ENCODE results near the gene DENND2D.

DENND2D gene, protein sequence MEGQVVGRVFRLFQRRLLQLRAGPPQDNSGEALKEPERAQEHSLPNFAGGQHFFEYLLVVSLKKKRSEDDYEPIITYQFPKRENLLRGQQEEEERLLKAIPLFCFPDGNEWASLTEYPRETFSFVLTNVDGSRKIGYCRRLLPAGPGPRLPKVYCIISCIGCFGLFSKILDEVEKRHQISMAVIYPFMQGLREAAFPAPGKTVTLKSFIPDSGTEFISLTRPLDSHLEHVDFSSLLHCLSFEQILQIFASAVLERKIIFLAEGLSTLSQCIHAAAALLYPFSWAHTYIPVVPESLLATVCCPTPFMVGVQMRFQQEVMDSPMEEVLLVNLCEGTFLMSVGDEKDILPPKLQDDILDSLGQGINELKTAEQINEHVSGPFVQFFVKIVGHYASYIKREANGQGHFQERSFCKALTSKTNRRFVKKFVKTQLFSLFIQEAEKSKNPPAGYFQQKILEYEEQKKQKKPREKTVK

DNA sequence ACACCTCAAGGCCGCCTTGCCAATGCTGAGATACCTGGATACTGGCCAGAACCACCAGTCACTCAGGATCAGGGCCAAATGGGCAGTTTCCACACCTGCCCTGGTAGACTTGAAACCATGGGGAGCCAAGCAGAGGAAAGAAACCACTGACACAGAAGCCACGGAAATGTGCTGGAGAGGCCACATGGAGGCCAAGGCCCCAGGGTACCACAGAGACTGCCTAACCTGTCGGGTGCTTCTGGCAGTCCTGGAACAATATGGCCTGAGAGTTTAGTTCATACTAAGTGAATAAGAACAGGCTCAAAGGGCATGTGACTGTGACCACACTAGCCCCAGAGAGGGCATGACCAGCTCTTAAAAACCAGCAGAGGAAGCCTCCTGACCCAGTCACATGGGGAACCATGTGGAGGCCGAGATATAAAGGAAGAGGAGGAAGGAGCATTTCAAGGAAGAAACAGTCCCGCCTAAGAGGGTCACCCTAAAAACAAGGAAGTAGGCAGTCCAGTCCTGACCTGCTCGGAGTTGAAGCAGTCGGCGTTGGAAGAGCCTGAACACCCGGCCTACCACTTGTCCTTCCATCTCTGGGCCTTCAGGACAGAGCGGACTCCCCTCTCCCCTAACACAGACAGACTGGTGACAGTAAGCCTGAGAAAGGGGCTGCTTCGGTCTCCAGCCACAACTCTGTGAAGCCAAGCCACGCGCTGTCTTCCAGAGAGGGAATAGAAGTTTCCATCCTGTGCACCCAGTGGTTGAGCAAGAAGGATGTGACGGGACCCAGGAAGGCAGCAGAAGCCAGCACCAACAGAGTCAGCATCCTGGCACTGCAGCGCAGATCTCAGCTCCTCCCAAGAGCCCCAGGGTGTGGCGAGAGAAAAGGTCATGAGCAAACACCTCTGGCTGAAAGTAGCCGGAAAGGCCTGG is at the start of gene DENND2D:
DENND2D (minus strand) TSS at position 766 of the 921 bp plus-strand sequence; CDS start at position 579, 187 bp downstream.
- DNase-seq (ENCODE audit: low spot score): no peak

DNA sequence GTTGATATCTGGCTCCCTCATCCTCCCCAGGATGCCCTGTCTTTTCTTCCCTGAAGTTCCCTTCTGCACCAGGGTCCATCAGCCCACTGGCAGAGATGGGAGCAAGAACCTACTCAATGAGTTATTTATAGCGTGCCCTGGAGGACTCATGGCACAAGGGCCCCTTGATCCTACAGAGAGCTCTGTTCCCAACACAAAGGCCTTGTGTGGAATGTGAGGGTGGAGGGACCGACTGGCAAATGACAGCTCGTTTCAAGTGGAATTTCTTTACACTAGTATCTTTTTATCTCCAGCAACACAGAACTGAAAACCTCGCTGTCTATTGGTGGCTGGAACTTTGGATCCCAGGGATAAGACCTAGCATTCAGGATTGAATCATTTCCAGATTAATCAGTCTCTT is 49.5 kb upstream of the DENND2D start:
- DNase-seq (ENCODE audit: low spot score): no peak

DNA sequence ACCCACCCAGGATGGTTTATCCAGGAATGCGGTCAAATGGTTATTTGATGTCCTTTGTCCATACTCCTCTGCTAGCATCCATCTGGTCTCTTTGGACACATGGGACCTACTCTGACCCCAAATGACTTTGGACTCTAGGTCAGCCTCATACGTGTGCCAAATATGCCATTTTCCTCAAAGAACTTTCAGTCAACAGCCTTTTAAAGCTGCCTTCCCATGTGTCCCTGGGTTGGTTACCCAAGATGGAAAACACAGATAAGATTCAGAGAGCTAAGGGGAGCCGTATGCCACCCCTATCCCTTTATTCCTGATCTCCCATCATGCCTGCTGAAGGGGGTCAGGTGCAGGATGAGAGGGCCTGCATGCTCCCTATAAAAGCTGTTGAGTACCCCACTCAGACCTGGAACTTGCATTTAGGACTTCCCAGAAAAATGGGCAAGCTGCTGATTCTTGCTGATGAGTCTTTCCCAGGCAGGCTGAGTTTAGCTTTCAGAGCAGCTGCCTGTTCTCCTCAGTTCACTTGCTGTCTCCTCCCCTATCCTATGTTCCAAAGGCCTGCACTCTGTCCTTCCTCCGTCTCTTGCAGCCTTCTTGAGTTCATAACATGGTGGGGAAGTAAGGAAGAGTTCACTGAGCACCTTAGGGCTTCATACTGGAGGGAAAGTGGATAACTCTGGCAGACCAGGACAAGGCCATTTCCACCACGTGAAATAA is 46.8 kb upstream of the DENND2D start:
- DNase-seq (ENCODE audit: low spot score): no peak

DNA sequence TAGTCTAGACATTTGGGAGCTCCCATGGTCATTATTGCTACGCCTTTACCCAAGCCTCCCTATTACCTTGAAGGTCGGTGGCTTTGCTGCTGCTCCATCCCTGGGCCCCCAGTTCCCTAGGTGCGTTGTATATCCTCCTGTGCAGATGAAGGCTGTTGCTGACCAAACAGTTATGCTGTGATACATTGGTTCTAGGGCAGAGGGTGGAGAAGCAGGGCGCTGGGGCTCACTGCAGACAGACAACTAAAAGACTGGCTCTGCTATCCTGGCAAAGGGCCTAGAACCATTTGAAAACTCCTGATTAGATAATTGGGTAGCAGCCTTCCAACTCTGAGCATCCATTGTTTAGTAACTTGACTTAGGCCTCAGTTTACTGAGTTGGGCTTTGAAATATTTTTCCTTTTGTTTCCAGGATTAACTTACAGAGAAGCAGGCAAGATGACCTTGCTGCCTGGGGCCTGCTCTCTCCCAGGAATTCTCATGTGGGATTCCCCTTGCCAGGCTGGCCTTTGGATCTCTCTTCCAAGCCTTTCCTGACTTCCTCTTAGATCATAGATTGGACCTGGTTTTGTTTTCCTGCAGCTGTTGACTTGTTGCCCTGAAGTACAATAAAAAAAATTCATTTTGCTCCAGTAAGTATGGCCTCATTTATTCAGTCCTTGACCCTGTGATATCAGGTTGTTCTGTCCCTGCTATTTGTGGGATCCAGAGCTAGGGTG is 42.5 kb upstream of the DENND2D start:
- DNase-seq (ENCODE audit: low spot score): no peak

DNA sequence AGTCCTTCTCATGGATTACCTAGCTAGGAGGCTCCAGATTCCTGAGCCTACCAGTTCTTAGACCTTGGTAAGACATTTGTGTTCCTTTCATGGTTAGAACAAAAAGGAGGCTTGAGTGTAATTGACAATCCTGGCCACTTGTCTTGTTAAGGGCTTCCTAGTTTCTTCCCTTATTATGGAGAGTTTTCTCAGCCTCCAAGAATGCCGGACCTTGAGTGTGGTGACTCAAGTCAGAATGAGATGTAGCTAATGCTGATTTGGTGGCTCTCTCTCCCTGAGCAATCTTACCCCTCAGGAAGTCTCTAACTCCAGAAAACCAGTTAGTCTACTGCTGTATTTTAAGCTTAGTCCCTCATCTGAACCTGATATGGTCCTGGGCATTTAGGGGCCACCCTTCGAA is 41.4 kb upstream of the DENND2D start:
- DNase-seq (ENCODE audit: low spot score): no peak

DNA sequence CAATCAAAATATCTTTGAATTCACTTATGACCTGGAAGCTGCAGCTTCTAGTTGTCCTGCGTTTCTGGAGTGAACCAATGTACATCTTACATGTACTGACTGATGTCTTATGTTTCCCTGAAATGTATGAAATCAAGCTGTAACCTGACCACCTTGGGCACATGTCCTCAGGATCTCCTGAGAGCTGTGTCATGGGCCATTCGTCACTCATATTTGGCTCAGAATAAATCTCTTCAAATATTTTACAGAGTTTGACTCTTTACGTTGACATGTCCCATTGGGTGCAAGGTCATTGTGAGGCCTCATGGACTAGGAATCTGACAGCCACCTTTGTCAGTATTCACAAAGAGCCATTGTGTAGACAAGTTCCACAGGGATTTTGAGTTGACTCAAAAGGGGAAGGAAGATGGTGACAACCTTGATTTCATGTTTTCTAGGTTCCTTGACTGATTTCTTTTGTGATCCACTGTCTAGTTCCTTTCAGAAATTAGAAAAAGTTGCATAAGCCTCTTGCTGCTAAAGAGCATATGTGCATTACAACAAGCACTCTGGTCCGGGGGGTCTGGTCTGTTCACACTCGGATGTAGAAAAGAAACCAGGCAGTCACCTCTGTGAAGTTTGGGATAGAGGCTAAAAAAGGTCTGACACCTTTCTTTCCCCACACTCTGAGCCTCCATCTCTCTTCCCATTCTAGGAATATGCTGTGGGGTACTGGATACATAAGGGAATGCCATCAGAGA is 37.8 kb upstream of the DENND2D start:
- no peak for DNase-seq (ENCODE audit: low spot score)

DNA sequence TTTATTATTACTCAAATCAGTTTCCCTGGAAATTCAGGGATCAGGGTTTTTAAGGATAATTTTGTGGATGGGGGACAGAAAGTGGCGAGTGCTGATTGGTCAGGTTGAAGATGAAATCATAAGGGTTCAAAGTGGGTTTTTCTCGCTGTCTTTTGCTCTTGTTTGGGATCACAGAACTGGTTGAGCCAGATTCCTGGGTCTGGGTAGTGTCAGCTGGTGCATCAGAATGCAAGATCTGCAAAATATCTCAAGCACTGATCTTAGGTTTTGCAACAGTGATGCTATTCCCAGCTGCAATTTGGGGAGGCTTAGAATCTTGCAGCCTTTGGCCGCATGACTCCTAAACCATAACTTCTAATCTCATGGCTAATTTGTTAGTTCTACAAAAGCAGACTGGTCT is 36.4 kb upstream of the DENND2D start:
- no peak for DNase-seq (ENCODE audit: low spot score)

DNA sequence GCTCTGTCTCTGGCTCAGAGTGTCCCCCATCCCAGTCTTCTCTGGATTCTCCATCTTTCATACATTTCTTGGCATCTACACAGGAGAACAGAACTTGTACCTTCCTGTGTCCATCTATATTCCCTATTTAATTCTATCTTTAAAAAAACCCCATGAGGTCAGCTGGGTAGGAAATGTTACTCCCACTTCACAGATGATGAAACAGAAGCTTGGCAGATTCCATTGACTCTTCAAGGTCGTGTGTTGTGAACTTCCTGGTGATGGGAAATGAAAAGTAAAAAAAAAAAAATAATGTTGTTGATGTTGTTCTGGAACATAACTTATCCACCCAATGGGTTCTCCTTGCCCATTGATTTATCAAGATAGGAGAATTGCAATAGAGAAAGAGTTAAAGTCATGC is 35.9 kb upstream of the DENND2D start:
- no peak for DNase-seq (ENCODE audit: low spot score)

DNA sequence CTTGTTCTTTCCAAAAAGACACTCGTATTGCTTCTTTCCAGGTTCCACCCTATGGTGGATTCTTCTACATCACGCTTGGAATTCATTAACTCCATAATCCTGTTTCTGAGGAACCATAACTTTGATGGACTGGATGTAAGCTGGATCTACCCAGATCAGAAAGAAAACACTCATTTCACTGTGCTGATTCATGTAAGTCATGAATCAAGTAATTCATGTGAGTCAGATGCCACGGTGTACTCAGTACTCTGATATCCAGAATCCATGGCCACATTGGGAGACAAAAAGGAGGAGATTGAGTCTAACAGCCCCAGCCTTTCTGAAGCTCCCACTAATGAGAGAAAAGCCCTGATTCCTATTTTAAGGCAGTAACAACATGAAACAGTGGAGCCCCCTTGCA is 34.4 kb upstream of the DENND2D start:
- DNase-seq (ENCODE audit: low spot score): no peak

DNA sequence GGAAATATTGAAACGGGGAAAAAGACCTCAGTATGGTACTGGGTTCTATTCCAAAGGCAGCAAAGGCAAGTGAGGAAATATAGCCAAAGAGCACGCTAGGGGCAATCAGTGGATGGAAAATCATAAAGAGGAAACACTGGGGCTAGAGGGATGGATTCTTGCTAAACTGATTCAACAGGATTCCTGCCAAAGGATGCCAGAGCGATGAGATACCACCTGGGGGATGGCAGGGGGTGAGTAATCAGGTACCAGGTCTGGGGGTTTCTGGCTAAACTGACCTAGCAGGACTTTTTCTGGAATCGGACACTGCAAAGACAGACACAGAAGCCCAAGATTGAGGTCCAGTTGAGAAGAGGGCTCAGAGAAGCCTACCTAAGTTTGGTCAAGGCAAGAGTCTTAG is 33.8 kb upstream of the DENND2D start:
- DNase-seq (ENCODE audit: low spot score): no peak

DNA sequence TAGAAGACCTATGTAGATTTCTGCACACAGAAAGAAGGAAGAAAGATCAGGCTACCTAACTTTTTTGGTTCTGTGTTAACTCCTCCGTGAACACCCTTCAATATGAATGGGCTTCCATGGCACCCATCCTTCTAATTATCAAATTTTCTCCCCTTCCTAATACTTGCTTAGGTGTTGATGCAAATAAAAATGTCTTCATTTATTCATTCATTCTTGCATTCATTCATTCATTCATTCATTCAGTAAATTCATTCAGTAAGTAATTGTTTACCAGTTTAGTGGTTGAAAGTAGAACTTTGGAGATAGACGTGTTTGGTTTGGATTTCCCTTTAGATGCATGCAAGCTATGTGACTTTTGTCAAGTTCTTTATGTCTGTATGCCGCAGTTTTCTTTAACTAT is 31.7 kb upstream of the DENND2D start:
- no peak for DNase-seq (ENCODE audit: low spot score)

DNA sequence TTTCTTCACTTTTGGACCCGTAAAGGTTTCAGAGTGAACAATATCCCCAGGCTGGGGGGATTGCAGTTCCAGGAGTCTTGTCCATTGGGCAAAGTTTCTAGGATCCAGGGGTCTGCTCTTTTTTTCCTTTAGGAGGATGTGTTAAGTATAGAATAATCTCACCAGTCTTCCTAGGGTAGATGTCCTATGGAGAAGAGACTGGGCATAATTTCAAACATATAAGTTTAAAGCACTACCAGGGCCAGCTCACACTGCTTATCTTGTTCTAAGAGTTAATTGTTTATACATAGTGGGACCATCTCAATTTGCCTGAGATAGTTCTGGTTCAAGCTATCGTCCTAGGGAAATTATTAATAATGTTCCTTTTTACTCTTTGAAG is 28.3 kb upstream of the DENND2D start:
- DNase-seq (ENCODE audit: low spot score): no peak

DNA sequence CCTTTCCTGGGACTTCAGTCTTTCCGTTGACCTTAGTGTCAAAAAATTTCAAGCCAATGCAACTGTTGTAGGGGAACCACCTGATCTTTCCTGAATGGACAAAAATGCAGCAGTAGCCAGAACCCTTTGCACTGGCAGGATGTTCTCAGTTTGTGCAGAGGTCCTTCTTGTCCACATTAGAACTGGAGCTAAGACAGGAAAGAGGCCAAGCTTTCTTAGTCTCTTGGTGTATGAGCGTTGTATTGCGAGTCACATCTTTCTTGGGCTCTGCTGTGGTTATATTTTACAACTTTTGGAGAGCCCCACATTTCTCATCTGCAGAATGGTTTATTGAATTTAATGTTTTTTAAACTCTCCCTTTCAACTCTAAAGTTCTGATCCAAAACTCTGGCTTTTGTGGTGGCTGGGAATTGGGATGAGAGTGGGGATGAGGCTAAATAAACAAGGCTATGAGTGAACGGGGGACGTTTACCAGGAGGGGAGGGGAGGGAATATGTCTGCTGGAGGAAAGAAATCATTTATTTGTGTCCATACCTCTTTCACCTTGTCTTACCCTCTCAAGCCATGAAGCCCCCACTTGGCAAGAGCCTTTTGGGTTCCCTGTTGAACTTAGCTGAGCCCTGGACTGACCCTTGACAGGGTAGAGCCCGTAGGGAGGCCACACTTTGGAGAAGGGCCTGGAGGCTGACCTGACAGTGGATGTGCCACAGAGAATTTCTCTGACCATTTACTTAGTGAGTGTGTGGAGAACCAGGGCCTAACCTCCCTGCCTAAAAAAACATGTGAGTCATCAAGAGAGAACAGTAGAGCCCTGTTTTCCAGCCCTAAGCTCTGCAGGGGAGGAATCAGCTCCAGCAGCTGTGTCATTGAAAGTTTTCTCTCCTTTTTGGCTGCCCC is 27.7 kb upstream of the DENND2D start:
- DNase-seq (ENCODE audit: low spot score): no peak

DNA sequence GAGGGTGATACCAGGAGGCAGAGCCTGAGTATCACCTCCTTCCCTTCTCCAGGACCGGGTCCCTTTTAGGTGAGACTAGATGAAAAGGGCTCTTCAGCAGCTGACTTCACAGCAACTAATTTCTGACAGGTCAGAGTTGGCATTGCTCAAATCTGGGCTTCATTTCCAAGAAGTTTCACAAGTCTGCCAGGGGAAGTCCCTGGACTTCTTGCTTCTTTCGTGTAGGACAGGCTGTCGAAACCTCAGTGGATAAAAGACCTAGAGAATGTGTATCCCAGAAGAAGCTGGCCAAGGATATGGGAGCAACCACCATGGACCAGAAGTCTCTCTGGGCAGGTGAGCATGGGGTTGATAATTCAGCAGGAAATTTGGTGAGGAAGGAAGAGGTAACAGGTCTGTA is 27.0 kb upstream of the DENND2D start, which contains the start of gene CHI3L2:
CHI3L2 (plus strand) TSS at position 280 of the 400 bp plus-strand sequence; CDS start at position 297, 17 bp downstream.
- DNase-seq (ENCODE audit: low spot score): no peak

DNA sequence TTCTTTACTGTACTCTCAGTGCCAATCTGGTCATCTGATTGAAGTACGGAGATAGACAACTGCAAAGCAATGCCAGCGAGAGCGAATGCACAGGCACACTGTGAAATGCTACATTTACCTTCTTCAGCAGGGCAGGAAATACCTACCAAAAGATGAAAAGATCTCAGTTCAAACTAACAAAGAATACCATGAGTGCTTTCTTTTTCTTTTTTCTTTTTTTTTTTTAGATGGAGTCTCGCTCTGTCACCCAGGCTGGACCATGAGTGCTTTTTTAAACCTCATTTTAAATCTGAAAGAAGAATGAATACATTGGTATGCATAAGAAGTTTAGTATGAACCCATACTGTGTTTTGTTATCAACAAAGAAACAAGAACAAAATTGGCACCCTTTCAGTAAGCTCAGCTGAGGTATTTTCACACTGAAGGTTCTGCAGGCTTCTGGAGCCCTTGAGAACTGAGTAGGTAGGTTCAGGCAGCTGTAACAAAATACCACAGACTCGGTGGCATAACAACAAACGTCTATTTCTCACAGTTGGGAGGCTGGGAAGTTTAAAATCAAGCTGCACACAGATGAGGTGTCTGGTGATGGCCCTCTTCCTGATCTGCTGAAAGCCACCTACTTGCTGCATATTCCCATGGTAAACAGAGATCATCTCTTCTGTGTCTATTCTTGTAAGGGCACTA is 25.4 kb upstream of the DENND2D start:
- DNase-seq (ENCODE audit: low spot score): no peak

DNA sequence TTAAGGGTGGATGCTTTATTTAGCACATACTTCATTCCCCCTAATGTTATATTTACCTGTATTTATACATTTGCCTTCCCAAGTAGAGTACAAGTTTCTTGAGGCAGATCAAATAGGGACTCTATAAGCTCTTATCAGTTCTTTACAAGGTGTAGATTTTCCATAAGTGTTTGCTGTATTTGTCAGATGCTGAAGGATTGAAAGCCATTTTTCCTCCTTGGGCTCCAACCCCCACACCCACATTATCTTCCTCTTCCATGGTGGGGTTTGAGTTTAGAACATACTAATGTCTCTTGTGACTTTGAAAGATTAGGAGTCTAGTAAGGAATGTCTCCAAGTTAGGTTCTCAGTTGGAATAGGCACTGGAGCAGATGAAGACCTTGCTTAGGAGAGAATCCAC is 24.6 kb upstream of the DENND2D start:
- no peak for DNase-seq (ENCODE audit: low spot score)

DNA sequence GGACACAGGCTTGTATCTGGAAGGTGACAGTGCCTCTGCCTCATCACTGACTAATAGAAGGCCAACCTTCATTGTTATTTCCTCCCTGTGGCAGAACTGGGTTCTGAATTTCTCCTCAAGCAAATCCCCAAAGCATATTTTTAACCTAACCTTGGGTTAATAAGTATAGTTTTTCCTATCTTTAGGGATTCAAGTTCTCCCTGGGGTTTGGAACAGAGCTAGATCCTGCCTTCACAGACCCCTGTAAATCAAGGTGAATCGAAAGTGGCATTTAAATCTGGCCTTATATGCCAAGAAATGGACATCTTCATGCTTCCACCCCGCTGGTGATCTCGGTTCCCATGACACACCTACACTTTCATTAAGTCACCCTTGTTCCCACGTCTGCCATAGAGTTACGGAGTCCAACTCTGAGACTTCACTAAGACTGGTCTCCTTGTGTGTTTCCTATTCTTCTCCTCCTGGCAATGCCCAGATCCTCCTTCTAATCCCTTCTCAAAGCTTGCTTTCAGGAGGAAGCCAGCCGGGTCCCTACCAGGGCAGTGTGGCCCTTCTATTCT is 22.8 kb upstream of the DENND2D start:
- no peak for DNase-seq (ENCODE audit: low spot score)

DNA sequence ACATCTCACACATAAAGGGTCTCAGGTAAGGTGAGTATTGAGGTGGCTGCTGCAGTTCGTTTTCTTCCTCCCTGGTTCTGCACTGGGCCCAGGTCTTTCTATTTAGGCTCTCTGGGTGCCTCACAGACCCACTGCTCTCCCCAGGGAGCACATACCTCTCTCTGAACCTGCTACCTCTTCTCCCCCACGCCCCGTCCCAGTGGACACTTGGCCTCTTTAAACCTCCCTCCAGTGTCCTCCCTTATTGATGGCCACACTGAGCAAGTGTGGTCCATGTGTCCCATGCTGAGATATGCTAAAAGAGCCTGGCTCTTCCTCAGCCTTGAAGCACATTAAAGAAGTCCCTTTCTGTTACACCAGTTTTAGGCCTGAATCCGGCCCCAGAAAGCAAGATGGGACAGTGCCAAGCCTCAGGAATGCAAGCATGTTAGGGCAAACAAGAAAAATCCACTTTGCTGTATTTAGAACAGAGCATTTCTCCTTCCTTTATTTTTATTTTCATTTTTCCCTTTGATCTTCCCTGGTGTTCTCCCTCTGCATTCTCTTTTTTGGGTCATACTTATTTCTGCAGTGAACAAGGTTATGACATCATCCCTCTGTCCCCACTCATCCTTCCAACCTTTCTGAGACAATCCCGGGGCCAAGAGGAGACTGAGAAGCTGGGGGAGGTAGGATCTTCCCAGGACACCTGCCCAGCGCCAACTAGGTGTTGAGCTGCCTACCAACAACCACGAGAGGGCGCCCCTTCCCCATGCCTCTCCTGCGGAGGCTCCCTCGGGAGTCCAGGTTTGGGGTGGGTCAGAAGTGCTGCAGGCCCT is 22.1 kb upstream of the DENND2D start:
- DNase-seq (ENCODE audit: low spot score): peak; percentile 86

Measured in hematopoietic multipotent progenitor cell treated with erythropoietin and hydrocortisone succinate and interleukin-3 and kit ligand, for 17 days (in vitro differentiated cells).